HepG2 (cell line): ENCODE results near the gene UBTF. TPM values are rescaled to one million over a fixed set of nuclear protein-coding genes. Genes with fewer than 3 reads are reported as not detected.

Source experiments
- DR1 ChIP-seq: sonication (generic); formaldehyde crosslinking; IDR thresholded peaks from 2 replicates; pipeline ENCODE4 v1.8.0; 2021; ENCODE audit warnings: mild to moderate bottlenecking, missing genetic modification reagents, inconsistent platforms
- GZF1 ChIP-seq: sonication (generic); formaldehyde crosslinking; IDR thresholded peaks from 2 replicates; pipeline ENCODE4 v1.5.1; 2020; ENCODE audit warnings: mild to moderate bottlenecking, missing genetic modification reagents
- HNRNPH1 ChIP-seq: fragments of 200-400 bp; formaldehyde crosslinking; optimal IDR thresholded peaks from 2 replicates; pipeline ENCODE3; 2017; ENCODE audit warnings: mild to moderate bottlenecking, low read depth, low read length
- MAFK ChIP-seq, 2 experiments: IDR thresholded peaks in 1 of 2; conservative IDR thresholded peaks in 1 of 2; 2 replicates each; pipeline ENCODE4 v1.6.1; 2011; ENCODE audit warnings: improper control_type of control experiment in 2 of 2, low read length in 2 of 2
- NR2F6 ChIP-seq, 2 experiments: IDR thresholded peaks; 2 replicates each; pipeline ENCODE4 v1.6.1; 2016; ENCODE audit warnings: antibody characterized with exemption in 1 of 2, mild to moderate bottlenecking in 1 of 2
- ZFX ChIP-seq: sonication (generic); formaldehyde crosslinking; IDR thresholded peaks from 2 replicates; pipeline ENCODE4 v1.4.0; 2020; ENCODE audit warnings: mild to moderate bottlenecking, low read depth, missing genetic modification reagents, moderate library complexity
- ZNF512 ChIP-seq: sonication (generic); formaldehyde crosslinking; IDR thresholded peaks from 2 replicates; pipeline ENCODE4 v1.4.0; 2020; ENCODE audit warnings: mild to moderate bottlenecking, missing genetic modification reagents
- ZNF572 ChIP-seq: sonication (generic); formaldehyde crosslinking; IDR thresholded peaks from 2 replicates; pipeline ENCODE4 v1.5.1; 2020; ENCODE audit warnings: mild to moderate bottlenecking, missing genetic modification reagents
- ZNF609 ChIP-seq: sonication (generic); formaldehyde crosslinking; IDR thresholded peaks from 2 replicates; pipeline ENCODE4 v1.4.0; 2020; ENCODE audit warnings: mild to moderate bottlenecking, missing genetic modification reagents, borderline replicate concordance
- ZNF616 ChIP-seq: sonication (generic); formaldehyde crosslinking; IDR thresholded peaks from 2 replicates; pipeline ENCODE4 v1.5.0; 2020; ENCODE audit warnings: low read depth, mild to moderate bottlenecking, missing genetic modification reagents
- ZNF678 ChIP-seq: sonication (generic); formaldehyde crosslinking; IDR thresholded peaks from 2 replicates; pipeline ENCODE4 v1.4.0; 2020; ENCODE audit warnings: mild to moderate bottlenecking, missing genetic modification reagents
- polyA plus RNA-seq, 8 experiments: library from polyadenylated mRNA; depleted of rRNA in 3 of 8; stranded (reverse) in 7 of 8; unstranded in 1 of 8; fragments of >200 nt; fragmentation: Illumina TruSeq in 4 of 8; extraction: Trizol in 4 of 8; gene quantifications; 2 replicates each; pipeline versions ENCODE4 v1.2.1 to v1.2.3, GENCODE V29; 2011 to 2016; ENCODE audit warnings: low read depth in 4 of 8, missing spikeins in 1 of 8, mixed read lengths in 1 of 8; ENCODE audit not compliant: insufficient read depth in 1 of 8
- total RNA-seq, 5 experiments: library from RNA; depleted of rRNA; stranded (reverse); fragments of >200 nt; fragmentation: Illumina TruSeq; extraction: Trizol; gene quantifications; 2 replicates each; pipeline ENCODE4 v1.2.3, GENCODE V29; 2016; ENCODE audit warnings: low read depth in 1 of 5
- TF ChIP-seq, protein P1 (sequence below): sonication (generic); formaldehyde crosslinking; IDR thresholded peaks from 2 replicates; pipeline ENCODE4 v1.8.1; 2023; ENCODE audit warnings: missing genetic modification reagents, inconsistent platforms, borderline replicate concordance
- TF ChIP-seq, protein P2 (sequence below): IDR thresholded peaks from 2 replicates; pipeline ENCODE4 v1.4.0; 2020; ENCODE audit warnings: mild to moderate bottlenecking, missing genetic modification reagents
- TF ChIP-seq, protein P3 (sequence below): sonication (generic); formaldehyde crosslinking; IDR thresholded peaks from 2 replicates; pipeline ENCODE4 v1.4.0; 2020; ENCODE audit warnings: mild to moderate bottlenecking, missing genetic modification reagents

The UBTF gene
- total and polyA plus RNA-seq, 2 of the 13 experiments (the other 11 are each of a cell fraction or from before 2014, with no cell fraction given): 15.2 to 60.9 TPM

GRCh38 chr17:44170499-44171201, 48.8 kb downstream of the UBTF start, which contains the start of gene ASB16 (continued):
- no peak for TF ChIP-seq ZNF512 (CRISPR knock-in tag)
- TF ChIP-seq, protein P1, sequence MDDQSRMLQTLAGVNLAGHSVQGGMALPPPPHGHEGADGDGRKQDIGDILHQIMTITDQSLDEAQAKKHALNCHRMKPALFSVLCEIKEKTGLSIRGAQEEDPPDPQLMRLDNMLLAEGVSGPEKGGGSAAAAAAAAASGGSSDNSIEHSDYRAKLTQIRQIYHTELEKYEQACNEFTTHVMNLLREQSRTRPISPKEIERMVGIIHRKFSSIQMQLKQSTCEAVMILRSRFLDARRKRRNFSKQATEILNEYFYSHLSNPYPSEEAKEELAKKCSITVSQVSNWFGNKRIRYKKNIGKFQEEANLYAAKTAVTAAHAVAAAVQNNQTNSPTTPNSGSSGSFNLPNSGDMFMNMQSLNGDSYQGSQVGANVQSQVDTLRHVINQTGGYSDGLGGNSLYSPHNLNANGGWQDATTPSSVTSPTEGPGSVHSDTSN (CRISPR knock-in tag): no peak
- TF ChIP-seq ZNF609 (CRISPR knock-in tag): no peak
- TF ChIP-seq ZNF678: no peak
- no peak for TF ChIP-seq NR2F6 (IDR thresholded peaks at IDR 0.05)
- no peak for TF ChIP-seq NR2F6 (CRISPR knock-in tag; IDR thresholded peaks at IDR 0.05)
- TF ChIP-seq MAFK (conservative IDR thresholded peaks at IDR 0.05 in 1 of 2, IDR thresholded peaks at IDR 0.05 in 1 of 2; ENCODE audit: low read length in 2 of 2): no peak
- no peak for TF ChIP-seq GZF1
- TF ChIP-seq HNRNPH1: no peak
- TF ChIP-seq, protein P2, sequence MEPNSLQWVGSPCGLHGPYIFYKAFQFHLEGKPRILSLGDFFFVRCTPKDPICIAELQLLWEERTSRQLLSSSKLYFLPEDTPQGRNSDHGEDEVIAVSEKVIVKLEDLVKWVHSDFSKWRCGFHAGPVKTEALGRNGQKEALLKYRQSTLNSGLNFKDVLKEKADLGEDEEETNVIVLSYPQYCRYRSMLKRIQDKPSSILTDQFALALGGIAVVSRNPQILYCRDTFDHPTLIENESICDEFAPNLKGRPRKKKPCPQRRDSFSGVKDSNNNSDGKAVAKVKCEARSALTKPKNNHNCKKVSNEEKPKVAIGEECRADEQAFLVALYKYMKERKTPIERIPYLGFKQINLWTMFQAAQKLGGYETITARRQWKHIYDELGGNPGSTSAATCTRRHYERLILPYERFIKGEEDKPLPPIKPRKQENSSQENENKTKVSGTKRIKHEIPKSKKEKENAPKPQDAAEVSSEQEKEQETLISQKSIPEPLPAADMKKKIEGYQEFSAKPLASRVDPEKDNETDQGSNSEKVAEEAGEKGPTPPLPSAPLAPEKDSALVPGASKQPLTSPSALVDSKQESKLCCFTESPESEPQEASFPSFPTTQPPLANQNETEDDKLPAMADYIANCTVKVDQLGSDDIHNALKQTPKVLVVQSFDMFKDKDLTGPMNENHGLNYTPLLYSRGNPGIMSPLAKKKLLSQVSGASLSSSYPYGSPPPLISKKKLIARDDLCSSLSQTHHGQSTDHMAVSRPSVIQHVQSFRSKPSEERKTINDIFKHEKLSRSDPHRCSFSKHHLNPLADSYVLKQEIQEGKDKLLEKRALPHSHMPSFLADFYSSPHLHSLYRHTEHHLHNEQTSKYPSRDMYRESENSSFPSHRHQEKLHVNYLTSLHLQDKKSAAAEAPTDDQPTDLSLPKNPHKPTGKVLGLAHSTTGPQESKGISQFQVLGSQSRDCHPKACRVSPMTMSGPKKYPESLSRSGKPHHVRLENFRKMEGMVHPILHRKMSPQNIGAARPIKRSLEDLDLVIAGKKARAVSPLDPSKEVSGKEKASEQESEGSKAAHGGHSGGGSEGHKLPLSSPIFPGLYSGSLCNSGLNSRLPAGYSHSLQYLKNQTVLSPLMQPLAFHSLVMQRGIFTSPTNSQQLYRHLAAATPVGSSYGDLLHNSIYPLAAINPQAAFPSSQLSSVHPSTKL (CRISPR knock-in tag): no peak; the same call in 1 of the 2 replicates
- peak; percentile 78 for TF ChIP-seq ZFX (CRISPR knock-in tag)
- TF ChIP-seq ZNF616 (CRISPR knock-in tag): no peak
- 0 out of 2 replicates have a peak, but pooled peaks have one; percentile 56 for TF ChIP-seq ZNF572 (CRISPR knock-in tag)
- TF ChIP-seq DR1 (CRISPR knock-in tag): no peak
- TF ChIP-seq, protein P3, sequence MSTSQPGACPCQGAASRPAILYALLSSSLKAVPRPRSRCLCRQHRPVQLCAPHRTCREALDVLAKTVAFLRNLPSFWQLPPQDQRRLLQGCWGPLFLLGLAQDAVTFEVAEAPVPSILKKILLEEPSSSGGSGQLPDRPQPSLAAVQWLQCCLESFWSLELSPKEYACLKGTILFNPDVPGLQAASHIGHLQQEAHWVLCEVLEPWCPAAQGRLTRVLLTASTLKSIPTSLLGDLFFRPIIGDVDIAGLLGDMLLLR (CRISPR knock-in tag): no peak
